HFFc6 (cell line): ENCODE data around the gene ZSCAN5A. TPM values are rescaled to one million over a fixed set of nuclear protein-coding genes. Genes with fewer than 3 reads are reported as not detected.

Experiments
- DNase-seq: peaks from one replicate; pipeline ENCODE4 v3.0.0-alpha.2; 2018
- H3K27ac Mint-ChIP-seq: 2 replicates; pipeline ENCODE4 v1.8.0; 2020; ENCODE audit warnings: mild to moderate bottlenecking, mixed read lengths
- H3K27me3 Mint-ChIP-seq: 2 replicates; pipeline ENCODE4 v1.8.0; 2021; ENCODE audit warnings: mild to moderate bottlenecking, moderate library complexity, mixed read lengths; ENCODE audit not compliant: insufficient read depth
- H3K36me3 Mint-ChIP-seq: 2 replicates; pipeline ENCODE4 v1.8.0; 2021; ENCODE audit warnings: low read depth, mixed read lengths
- H3K4me1 Mint-ChIP-seq: 2 replicates; pipeline ENCODE4 v1.8.0; 2020; ENCODE audit warnings: low read depth, mixed read lengths
- H3K4me3 Mint-ChIP-seq: 2 replicates; pipeline ENCODE4 v1.8.0; 2020; ENCODE audit warnings: mild to moderate bottlenecking, moderate library complexity, mixed read lengths
- H3K9me3 Mint-ChIP-seq: 2 replicates; pipeline ENCODE4 v1.8.0; 2020; ENCODE audit warnings: mild to moderate bottlenecking, mixed read lengths
- CTCF ChIP-seq: fragments of 200-600 bp; sonication (generic); IDR thresholded peaks from 2 replicates; pipeline ENCODE4 v1.5.0; 2021; ENCODE audit warnings: antibody characterized with exemption, mild to moderate bottlenecking
- total RNA-seq, 6 experiments: library from RNA; stranded (reverse); fragmentation: NEBNext Ultra II Directional; extraction: Animal tissue kit (Norgen Biotek cat#: 25700); gene quantifications; 2 replicates in 1 of 6; 3 replicates in 5 of 6; pipeline ENCODE4 v1.2.3, GENCODE V29; 2021

ZSCAN5A gene
- total RNA-seq, 6 experiments from 2014 or later = 5.0 to 6.8 (median 5.8) TPM

- H3K27me3 Mint-ChIP-seq = no peaks in the 10 kb centered on the region; the same call in 1 of the 2 replicates
Observed at GRCh38 chr19:56284746-56285145, 29.9 kb downstream of the ZSCAN5A start.

GRCh38 chr19:56282809-56283208, 31.8 kb downstream of the ZSCAN5A start:
- Mint-ChIP-seq H3K4me3 (no peak overlapping the region), H3K4me1 (no peaks in the 10 kb centered on the region), H3K27me3 (no peaks in the 10 kb centered on the region), H3K27ac (no peak overlapping the region), H3K9me3 (no peaks in the 10 kb centered on the region), H3K36me3 (peaks cover 13% of the 10 kb centered on the region; the same call in 1 of the 2 replicates)
- DNase-seq = no peak
- no peak for TF ChIP-seq CTCF

More at GRCh38 chr19:56284746-56285145, 29.9 kb downstream of the ZSCAN5A start:
- no peaks in the 10 kb centered on the region; the same call in 1 of the 2 replicates for H3K9me3 Mint-ChIP-seq
- TF ChIP-seq CTCF = no peak
- peaks cover 28% of the 10 kb centered on the region for H3K36me3 Mint-ChIP-seq
- no peaks in the 10 kb centered on the region for H3K4me1 Mint-ChIP-seq
- no peak overlapping the region for H3K4me3 Mint-ChIP-seq
- no peak overlapping the region for H3K27ac Mint-ChIP-seq
- DNase-seq = no peak

- peaks cover 16% of the 10 kb centered on the region for H3K36me3 Mint-ChIP-seq
- no peak for TF ChIP-seq CTCF
- peak overlapping the region; percentile 1; the same call in 1 of the 2 replicates for H3K27ac Mint-ChIP-seq
- H3K4me1 Mint-ChIP-seq = peaks cover 14% of the 10 kb centered on the region
- no peak overlapping the region for H3K4me3 Mint-ChIP-seq
- DNase-seq = peak; percentile 22
- no peaks in the 10 kb centered on the region for H3K27me3 Mint-ChIP-seq
- no peaks in the 10 kb centered on the region for H3K9me3 Mint-ChIP-seq
Observed at GRCh38 chr19:56273563-56274117, 41.0 kb downstream of the ZSCAN5A start.

GRCh38 chr19:56272161-56272798, 42.4 kb downstream of the ZSCAN5A start, which contains the start of gene EDDM13:
TSS of gene EDDM13 (plus strand) at chr19:56272748. CDS start at chr19:56272835, 87 bp downstream.
- no peaks in the 10 kb centered on the region for H3K27me3 Mint-ChIP-seq
- peaks cover 14% of the 10 kb centered on the region for H3K4me1 Mint-ChIP-seq
- DNase-seq = no peak
- H3K9me3 Mint-ChIP-seq = no peaks in the 10 kb centered on the region
- TF ChIP-seq CTCF = no peak
- H3K4me3 Mint-ChIP-seq = no peak within 1 kb of the TSS
- H3K27ac Mint-ChIP-seq = peak within 1 kb of the TSS; percentile 1; the same call in 1 of the 2 replicates
- H3K36me3 Mint-ChIP-seq = peaks cover 15% of the 10 kb centered on the region

GRCh38 chr19:56271151-56271550, 43.5 kb downstream of the ZSCAN5A start:
- Mint-ChIP-seq H3K9me3 (no peaks in the 10 kb centered on the region; the same call in 1 of the 2 replicates), H3K27ac (no peak overlapping the region), H3K4me1 (peaks cover 14% of the 10 kb centered on the region), H3K27me3 (no peaks in the 10 kb centered on the region; the same call in 1 of the 2 replicates), H3K36me3 (peaks cover 9% of the 10 kb centered on the region), H3K4me3 (no peak overlapping the region)
- TF ChIP-seq CTCF = no peak
- no peak for DNase-seq
